GM21360 (cell line): ENCODE data around the gene CCDC69.
"Not testable (repeated sequence)": the region's sequence is repeated elsewhere in the genome, so short reads cannot be mapped to it uniquely, and the experiment has no call there.

Experiments
- ATAC-seq: cut with Tn5 transposase; IDR thresholded peaks from one replicate; pipeline ENCODE4 v1.9.1; 2021; ENCODE audit warnings: mild to moderate bottlenecking, moderate library complexity; ENCODE audit not compliant: unreplicated experiment

CCDC69 gene

DNA sequence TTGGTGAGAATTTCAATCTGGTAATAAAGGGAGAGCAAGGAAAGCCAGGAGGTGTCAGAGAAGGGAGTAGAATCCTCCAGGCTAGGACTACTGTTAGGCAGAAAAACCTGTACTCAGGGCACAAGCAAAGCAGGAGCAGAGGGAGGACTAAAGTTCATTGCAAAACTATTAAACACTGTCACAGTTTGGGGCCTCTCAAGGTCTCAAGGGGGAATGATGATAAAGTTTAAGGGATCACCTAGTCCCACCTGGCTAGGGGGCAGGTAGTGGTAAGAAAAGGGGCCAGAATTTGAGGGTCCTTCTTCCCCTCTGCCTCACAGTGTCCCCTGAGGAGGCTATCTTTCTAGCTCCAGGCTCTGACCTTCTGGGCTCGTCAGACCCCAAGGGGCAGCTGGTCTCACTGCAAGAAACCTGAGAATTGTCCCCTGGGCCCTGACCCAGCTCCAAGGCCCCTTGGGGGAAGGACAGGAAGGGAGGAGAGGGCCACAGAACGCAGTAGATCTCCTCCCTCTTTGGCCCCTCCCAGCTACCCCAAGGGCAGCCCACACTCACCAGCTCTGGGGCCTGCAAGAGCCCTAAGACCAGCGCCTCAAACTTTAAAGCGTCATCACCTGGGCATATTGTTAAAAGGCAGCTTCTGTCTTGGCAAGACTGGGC lies 974 bp downstream of the CCDC69 start:
- peak; percentile 63 for ATAC-seq

DNA sequence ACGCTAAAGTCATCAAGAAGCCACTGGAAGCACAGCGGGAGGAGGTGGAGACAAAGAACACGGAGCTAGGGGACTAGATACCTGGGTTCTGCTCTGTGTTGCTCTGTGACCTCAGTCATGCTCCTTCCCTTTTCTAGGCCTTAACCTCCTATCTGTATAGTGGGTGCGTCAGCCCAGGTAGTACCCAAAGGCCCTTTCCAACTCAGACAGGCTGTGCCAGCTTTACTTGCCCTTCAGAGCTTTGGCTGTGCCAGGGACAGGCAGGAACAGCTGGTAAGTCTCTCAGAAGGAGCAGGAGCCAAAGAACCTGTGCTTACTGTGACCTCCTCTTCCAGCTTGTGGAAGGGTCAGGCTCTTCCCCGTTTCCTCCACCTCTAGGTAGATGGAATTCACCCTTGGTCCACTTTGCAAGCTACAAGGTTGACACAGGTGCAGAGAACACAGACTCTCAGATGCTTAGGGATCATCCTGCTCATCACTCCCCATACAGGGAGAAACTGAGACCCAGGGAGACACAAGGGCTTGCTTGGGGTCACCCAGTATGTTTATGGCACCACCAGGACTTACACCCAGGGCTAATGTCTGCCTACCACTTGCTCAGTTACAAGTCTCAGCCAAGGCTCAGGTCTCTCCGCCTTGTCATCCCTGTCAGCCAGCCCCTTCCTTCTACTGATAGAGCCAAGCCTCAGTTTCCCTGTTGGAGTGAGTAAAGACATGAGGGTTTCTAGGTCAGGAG lies 1.7 kb downstream of the CCDC69 start:
- no peak for ATAC-seq

DNA sequence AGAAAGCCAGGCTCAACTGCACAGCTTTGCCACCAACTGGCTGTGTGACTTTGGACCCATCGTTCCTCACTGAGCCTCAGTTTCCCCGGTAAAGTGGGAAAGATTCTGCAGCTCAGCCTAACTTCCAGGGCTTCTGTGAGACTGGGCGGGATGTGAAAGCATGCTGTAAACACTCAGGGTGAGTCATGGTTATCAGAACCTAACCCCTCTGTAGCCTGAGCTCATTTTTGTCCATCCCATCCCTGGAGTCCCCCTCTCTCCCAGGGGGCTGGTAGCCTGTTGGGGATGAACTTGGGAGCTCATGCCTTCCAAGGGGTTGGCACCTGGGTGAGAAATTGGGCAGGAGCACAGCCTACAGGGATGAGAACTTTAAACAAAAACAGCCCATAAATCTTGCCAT lies 2.3 kb downstream of the CCDC69 start:
- no peak for ATAC-seq

DNA sequence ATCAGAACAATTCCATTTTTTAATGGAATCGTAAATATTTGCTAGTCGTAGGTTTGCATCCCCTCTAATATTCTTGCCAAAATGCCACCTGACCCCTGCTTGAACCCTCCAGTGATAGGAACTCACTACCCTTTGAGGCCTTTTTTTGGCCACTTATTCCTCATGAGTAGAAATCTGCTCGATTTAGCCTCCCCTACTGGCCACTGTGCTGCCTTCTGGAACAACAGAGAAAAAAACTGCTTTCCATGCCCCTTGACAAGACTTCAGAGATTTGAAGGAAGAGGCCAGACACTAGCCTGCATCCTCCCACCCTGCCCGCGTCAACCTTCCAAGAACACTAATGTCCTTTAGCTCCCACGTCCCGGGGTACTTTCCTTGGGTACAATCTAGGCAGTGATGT lies 4.1 kb downstream of the CCDC69 start:
- ATAC-seq: no peak

DNA sequence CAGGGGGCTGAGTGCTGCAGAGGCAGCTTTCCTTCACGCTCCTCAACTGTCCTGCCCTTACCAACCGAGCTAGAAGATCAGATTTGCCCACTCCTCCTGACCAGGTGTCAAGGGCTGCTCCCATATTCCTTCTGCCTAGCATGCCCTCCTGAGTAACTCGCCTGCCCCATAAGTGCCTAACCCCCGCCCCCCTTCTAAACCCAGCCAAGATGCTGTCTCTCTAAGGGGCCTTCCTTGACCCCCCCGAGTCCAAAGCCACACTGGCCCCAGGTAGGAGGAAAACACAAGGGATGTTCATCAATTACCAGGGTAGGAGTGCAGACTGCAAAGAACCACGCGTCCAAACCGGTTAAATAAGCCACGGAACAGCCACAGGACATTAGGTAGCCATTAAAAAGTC lies 4.8 kb downstream of the CCDC69 start:
- ATAC-seq: no peak

DNA sequence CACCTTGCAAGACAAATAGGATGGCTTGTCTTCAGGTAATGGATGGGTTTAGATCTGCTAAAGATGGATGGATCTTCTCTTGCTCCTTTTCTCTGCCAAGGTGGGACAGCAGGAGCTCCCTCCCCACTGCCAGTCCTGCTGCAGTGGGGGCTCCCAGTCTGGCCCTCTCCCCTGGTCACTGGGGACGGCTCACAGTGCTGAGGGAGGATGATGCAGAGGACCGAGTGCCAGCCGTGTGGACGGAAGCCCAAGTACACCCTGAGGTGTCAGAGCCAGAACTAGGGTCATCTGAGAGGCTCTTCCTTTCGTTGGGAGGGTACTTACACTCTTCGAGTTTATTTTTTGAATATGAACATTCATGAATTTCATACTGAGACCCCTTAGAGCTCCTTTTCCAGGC lies 5.7 kb downstream of the CCDC69 start:
- no peak for ATAC-seq

DNA sequence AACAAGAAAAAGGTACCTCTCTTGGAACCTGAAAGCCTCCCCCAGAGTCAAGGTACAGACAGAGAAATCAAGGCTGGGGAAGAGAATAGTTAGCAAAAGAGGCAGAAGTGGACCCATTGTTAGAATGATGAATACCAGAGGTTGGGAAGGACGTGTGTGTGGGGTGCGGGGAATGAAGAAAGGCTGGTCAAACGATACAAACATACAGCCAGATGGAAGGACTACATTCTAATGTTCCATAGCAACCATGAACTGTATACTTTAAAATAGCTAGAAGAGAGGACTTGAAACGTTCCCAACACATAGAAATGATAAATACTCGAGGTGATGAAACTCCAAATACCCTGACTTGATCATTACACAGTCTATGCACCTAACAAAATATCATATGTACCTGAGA lies 7.1 kb downstream of the CCDC69 start:
- no peak for ATAC-seq

DNA sequence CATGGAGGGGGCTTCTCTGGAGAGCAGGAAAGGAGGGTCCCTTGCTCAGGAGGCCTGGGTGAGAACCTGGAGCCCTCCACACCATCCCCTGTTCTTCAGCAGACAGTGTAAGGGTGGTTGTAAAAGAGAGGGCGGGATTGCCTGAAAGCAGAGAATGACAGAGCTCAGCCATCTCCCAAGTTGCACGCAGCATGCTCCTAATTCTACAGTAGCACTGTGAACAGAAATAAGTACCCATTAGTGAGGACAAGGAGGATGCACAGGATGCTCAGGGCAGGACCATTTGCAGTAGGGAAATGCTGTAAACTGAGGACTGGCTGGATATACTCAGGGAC lies 8.4 kb downstream of the CCDC69 start:
- ATAC-seq: no peak

DNA sequence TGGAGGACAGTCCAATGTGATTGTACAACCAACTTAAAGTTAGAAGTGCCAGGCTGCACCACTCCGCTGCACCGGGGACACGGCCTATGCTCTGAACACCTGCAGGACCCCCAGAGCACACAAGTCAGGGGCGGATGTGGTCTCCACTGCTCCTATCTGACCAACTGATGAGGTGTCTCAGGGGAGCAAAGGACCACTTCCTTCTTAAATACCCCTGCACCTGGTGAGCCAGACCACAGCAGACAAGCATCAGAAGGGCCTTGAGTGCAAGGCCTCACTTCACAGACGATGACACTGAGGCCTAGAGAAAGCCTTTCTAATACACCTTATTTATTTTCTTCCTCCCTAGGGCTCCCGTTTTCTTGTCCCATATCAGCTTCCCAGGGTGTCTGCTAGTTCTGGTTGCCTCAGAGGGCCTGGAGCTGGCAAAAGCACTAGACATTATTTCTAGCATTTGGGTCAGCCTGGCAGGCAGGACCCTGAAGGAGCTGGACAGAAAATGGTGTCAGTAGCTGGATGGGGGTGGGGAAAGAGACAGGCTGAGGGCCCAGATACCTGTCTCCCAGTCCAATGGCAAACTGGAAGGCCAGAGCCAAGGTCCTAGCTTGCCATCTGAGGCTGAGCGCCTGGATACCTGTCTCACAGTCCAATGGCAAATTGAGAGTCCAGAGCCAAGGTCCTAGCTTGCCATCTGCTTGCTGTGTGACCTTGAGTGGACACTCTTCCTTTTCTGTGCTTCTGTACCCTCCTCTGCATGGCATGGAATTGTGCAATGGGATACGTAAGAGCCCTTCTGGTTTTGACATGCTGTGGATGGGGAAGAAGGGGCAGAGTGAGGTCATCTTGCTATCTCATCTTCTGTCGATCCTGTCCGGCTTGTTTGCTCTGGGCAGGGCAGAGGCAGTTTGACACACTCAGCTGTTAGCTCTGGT lies 9.0 kb downstream of the CCDC69 start:
- ATAC-seq: peak; percentile 39

DNA sequence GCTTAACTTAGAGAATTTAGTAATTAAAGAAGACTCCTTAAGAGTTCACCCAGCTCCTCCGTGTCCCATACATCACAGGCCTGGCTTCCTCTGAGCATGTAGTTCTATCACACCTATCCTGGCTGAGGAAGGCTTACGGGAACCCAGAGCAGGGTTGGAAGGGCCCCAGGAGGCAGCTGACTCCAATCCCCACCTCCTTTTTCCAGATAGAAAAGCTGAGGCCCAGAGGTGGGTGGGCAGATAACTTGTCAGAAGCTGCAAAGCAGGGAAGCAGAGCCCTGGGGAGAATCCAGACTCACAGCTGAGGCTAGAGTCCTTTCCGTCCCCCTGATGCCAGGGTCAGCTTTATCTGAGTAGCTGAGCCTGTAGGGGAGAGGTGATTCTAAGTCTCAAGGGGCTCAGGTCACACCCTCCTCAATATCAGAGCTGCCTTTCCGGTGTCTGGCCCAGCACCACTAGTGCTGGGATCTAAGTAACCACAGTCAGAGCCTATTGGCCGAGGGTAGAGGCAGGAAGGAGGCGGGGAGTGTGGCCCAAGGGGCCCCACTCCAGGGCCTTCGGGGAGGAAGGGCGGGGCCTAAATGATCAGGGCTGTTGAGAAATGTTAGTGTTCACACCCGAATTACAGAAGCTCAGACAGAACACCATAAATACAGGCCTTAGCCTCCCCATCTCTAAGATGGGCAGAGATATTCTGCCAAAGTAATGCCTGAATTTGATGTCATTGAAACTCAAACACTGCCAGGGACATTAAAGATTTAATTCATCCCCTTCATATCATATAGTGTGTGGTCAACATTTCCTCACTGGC lies 9.9 kb downstream of the CCDC69 start:
- peak; percentile 80 for ATAC-seq

DNA sequence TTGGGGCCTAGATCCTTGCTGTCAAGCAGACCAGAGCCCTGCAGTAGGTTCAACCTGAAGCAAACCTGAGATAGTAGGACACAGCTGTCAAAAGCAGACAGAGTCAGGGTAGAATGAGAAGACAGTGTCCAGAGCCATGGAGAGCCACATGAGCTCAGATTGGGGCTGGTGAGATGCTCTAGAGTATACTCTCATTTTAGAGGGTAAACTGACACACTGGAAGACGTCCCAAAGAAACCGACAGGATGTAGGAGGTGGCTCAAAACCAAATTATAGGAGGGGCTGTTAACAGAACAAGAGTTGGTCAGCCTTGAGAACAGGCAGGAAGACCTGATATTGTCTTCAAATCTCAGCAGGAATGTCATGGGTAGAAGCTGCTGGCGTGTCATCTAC lies 11.5 kb downstream of the CCDC69 start:
- ATAC-seq: no peak

DNA sequence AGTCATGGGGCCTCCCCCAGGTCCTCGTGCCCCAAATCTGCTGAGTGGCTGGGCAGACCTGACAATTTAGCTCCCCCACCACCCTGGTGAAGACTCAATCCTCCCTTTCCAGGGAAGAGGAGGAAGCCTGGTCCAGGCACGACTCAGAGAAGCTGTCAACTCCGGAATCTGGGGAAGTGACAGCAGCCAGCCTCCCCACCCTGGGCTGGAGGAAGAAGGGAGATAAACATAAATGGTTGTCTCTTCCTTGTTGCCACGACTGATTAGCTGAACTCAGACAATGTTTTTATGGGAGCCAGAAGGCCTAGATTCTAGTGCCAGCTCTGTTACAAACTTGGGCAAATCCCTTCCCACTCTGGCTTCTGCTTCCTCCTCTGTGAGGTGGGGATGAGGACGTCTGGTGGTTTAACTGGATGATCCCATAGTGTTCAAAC lies 15.4 kb downstream of the CCDC69 start:
- no peak for ATAC-seq

DNA sequence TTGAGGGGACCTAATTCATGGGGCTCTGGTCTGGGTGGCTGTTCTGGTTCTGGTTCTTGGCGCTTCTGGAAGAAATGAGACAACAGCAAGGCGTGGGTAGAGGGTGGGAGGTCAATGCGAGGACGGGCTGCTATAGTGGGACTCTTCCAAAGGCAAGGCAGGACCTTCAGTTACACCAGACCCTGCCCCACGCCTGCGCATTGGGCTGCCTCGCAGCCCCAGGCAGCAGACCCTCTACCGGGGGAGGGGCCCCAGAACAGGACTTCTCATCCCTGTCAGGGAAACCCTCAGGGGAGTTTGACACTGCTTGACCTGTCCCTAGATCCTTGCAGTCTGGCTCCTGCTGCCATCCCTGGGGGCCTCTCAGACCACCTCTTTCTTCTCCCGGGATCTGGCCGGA lies 18.5 kb downstream of the CCDC69 start:
- ATAC-seq: no peak

DNA sequence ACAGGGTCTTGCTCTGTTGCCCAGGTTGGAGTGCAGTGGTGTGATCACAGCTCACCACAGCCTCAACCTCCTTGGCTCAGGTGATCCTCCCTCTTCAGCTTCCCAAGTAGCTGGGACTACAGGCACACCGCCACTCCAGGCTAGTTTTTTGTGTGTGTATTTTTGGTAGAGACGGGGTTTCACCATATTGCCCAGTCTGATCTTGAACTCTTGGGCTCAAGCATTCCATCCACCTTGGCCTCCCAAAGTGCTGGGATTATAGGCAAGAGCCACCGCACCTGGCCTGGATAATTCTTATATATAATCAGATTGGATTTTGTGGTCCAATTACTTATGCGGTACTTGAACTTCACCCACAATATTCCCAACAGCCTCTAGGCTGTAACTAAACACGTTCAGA lies 19.8 kb downstream of the CCDC69 start:
- ATAC-seq: no peak

DNA sequence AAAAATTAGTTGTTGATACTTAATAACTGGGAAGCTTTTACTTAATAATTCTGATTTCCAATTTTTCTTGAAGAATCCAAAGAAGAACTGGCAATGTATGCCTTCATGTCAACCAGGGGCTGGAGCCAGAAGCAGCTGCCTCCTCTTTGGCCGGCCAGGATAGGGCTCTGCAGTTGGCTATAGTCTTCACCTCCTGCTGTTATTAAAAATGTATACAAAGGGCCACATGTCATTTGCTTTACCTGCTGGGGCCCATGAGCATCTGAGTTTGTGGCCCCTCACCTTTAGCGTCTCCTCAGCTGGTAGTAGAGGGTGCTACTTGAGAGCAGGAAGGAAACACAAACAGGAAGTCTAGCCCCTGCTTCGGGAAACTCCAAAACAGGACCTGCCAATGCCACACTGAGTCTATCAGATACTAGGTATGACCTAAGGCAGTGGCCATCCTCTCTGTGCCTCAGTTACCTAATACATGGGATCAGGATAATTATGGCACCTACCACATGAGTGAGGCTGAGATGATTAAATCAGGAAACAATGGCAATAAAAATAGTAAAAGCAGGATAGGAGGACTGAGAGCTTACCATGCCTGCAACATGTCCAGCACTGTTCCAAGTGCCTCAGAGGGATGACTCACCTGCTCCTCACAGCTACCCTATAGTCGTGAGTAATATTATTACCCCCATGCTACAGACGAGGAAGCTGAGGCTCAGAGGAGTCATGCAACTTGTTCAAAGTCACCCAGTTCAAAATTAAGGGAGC lies 21.3 kb downstream of the CCDC69 start:
- no peak for ATAC-seq

DNA sequence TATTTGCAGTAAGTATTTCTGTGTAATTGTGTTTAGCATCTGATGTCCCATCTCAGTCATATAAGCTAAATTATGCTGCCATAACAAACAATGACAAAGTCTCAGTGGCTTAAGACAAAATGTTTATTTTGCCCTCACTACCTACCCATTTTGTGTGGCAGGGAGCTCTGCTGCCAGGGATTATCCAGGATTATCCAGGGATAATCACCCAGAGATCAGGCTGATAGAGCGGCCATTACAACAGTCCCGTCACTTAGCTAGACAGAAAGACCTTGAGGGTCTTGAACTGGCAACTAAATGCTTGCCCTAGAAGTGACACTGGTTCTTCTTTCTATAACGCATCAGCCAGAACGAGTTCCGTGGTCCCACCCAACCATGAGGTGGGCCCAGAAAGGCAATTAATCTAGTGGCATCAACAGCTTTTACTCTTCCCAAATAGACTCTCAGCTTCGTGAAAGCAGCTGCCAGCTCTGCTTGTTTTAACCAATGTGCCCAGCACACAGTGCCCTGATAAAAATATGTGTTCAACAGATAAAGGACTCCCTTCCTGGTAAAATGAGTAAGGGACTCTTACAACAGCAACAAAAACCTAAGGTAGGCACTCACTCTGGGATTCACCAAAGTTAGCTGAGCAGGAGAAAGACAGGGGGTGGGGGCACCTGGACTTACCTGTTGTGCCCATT lies 22.8 kb downstream of the CCDC69 start:
- ATAC-seq: no peak

DNA sequence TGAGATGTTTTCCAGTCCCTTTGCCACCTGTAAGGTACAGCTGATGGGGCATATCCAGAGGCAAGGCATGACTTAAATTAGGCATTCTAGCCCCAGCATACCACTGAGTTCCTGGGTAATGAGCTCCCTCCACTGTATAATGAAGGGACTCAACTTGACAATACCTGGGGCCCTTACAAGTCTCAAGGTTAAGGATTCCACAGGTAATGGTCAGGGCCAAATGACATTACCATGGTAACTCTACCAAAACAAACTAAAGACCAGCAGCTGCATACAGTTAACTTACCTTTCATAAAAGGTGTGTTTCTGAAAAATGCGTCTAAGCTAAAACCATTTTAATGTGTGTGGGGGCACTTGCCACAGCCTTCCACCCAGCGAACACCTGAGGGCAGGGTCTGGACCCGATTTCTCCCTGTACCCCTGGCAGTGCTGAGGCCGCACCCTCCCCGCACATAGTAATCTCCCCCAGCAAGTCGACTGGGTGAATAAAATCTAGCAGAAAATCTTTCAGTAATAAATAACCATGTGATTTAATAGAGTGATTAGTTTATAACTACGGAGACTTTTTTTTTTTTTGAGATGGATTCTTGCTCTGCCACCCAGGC lies 24.2 kb downstream of the CCDC69 start:
- ATAC-seq: no peak

DNA sequence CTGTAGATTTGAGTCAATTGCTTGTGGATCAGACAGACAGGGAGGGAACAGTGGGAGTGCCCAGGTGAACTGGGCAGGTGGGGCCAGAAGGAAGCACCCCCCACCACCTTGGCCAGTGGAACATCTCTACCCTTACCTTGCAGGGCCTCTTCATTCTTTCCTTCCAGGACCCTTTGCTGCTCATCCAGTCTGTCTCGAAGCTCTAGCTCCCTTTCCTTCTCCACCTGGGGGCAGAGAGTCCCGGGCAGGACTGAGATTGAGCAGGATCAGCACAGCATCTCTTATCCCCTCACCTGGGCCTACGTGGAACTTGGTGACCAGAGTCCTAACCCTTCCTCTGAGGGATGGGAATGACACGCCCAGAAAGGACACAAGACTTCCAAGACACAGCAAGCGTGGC lies 25.0 kb downstream of the CCDC69 start:
- ATAC-seq: no peak

DNA sequence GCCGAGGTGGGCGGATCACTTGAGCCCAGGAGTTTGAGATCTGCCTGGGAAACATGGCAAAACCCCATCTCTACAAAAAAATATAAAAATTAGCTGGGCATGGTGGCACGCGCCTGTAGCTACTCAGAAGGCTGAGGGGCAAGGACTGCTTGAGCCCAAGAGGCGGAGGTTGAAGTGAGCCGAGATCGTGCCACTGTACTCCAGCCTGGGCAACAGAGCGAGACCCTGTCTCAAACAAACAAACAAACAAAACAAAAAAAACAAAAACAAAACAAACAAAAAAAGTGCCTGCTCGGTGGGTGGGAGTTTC lies 26.6 kb downstream of the CCDC69 start:
- ATAC-seq: not testable (repeated sequence)
